Nephron (organoid): Measurements from ENCODE around the gene PTF1A.

Experiments used
- H3K27ac Mint-ChIP-seq, 3 experiments: 2 replicates each; pipeline ENCODE4 v1.8.0; 2020; ENCODE audit warnings: mixed read lengths in 3 of 3, mild to moderate bottlenecking in 2 of 3, moderate library complexity in 1 of 3
- H3K27me3 Mint-ChIP-seq: 2 replicates; pipeline ENCODE4 v1.8.0; 2021; ENCODE audit warnings: low read depth, mild to moderate bottlenecking, moderate library complexity, mixed read lengths
- H3K36me3 Mint-ChIP-seq: 2 replicates; pipeline ENCODE4 v1.8.0; 2020; ENCODE audit warnings: low read depth, mixed read lengths
- H3K4me1 Mint-ChIP-seq: 2 replicates; pipeline ENCODE4 v1.8.0; 2020; ENCODE audit warnings: mixed read lengths
- H3K4me3 Mint-ChIP-seq, 3 experiments: 2 replicates each; pipeline ENCODE4 v1.8.0; 2020; ENCODE audit warnings: mild to moderate bottlenecking in 3 of 3, mixed read lengths in 3 of 3, moderate library complexity in 2 of 3
- H3K9me3 Mint-ChIP-seq: 2 replicates; pipeline ENCODE4 v1.8.0; 2020; ENCODE audit warnings: mixed read lengths
- TF ChIP-seq, protein P1 (sequence below), 3 experiments: fragments of 200-600 bp; sonication (generic); IDR thresholded peaks; one replicate each; pipeline ENCODE4 v1.5.0; 2021; ENCODE audit warnings: antibody characterized with exemption in 3 of 3; ENCODE audit not compliant: unreplicated experiment in 3 of 3

PTF1A gene

DNA sequence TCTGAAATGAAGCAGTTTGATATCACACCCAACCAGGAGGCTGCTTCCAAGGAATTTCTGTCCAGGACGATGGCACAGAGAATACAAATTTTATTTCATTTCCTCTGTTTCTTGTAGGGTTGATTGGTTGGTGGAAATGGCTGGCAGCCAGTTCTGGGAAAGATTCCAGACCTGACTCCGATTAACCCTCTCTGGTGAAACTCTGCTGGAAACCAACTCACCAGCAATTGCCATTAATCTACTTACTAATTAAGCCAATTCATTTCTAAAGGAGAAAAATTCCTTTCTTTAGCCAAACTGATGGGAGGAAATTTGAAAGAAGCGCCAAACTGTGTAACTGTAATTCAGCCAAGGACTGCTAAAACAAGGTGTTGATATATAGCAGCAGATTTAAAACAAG lies 10.7 kb downstream of the PTF1A start:
- Mint-ChIP-seq H3K36me3 (no peaks in the 10 kb centered on the region), H3K4me1 (no peaks in the 10 kb centered on the region), H3K9me3 (peaks cover 7% of the 10 kb centered on the region), H3K4me3 (no peak overlapping the region), H3K27me3 (peaks cover 100% of the 10 kb centered on the region), H3K27ac (no peak overlapping the region)
- TF ChIP-seq, protein P1, sequence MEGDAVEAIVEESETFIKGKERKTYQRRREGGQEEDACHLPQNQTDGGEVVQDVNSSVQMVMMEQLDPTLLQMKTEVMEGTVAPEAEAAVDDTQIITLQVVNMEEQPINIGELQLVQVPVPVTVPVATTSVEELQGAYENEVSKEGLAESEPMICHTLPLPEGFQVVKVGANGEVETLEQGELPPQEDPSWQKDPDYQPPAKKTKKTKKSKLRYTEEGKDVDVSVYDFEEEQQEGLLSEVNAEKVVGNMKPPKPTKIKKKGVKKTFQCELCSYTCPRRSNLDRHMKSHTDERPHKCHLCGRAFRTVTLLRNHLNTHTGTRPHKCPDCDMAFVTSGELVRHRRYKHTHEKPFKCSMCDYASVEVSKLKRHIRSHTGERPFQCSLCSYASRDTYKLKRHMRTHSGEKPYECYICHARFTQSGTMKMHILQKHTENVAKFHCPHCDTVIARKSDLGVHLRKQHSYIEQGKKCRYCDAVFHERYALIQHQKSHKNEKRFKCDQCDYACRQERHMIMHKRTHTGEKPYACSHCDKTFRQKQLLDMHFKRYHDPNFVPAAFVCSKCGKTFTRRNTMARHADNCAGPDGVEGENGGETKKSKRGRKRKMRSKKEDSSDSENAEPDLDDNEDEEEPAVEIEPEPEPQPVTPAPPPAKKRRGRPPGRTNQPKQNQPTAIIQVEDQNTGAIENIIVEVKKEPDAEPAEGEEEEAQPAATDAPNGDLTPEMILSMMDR (IDR thresholded peaks at IDR 0.05; ENCODE audit: unreplicated experiment in 3 of 3), result no peak

DNA sequence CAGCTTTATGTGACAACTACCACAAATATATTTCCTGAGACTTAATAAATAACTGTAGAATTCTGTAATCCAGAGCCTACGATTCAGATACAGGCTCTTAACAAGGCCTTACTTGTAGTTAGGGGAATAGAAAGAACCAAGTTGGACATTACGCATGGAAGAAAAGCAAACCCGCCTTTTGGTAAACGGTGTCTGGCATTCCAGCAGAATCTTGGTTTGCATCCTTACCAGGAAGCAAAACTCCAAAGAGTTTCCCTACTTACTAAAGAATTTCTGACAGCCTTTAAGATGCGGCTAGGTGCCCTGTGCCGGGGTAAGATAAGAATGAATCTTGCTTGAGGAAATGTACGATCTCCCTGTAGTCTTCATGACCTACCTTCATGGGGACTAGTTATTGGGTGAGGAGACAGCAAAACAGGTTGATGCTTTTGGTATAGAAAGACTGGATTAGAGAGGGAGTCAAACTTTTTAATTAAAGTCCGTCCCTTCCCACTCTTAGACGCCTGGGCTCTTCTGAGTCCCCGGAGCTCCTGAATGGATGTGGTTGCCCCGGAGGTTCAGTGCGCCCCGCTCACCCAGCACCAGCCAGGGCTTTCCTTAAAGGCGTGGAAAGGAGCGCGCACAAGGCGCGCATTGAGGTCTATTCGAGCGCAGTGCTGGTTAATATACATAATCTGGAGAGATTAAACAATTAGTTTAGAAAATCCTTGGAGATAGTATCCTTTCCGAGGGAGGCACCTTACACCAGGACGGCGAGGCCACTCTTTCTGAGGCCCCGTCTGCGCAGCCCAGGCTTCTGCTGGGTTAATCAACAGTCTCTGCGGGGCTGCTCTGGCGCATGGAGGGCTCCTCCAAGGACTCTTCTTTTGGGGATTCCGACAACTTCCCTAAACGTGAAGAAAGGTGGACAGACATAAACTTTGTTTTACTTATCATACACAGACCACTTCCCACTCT lies 11.5 kb downstream of the PTF1A start:
- H3K4me1 Mint-ChIP-seq, result no peaks in the 10 kb centered on the region
- no peaks in the 10 kb centered on the region for H3K36me3 Mint-ChIP-seq
- no peak overlapping the region for H3K4me3 Mint-ChIP-seq
- H3K27me3 Mint-ChIP-seq, result peaks cover 100% of the 10 kb centered on the region
- peaks cover 7% of the 10 kb centered on the region for H3K9me3 Mint-ChIP-seq
- no peak overlapping the region for H3K27ac Mint-ChIP-seq
- TF ChIP-seq, protein P1 (IDR thresholded peaks at IDR 0.05; ENCODE audit: unreplicated experiment in 3 of 3), result no peak

DNA sequence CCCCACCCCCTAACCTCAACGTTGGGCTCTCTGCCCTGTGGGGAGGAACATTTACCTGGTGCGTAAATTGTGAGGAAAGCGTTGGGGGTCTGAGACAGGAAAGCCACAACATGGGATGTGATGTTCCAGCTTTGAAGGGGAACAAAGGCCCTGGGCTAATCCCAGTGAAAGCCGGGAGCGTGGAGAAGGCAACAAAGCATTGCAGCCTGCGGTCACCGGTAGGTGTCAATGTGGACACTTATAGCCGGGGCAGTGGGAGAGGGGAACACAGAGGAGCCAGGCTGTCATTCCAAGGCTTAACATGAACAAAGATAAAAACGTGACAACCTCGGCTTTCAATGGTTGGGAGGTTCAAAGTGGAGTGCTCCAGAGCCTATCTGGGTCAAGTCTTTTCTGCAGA lies 12.7 kb downstream of the PTF1A start:
- peaks cover 100% of the 10 kb centered on the region for H3K27me3 Mint-ChIP-seq
- H3K4me3 Mint-ChIP-seq, result no peak overlapping the region
- no peaks in the 10 kb centered on the region for H3K4me1 Mint-ChIP-seq
- TF ChIP-seq, protein P1 (IDR thresholded peaks at IDR 0.05; ENCODE audit: unreplicated experiment in 3 of 3), result no peak
- peaks cover 7% of the 10 kb centered on the region for H3K9me3 Mint-ChIP-seq
- H3K36me3 Mint-ChIP-seq, result no peaks in the 10 kb centered on the region
- no peak overlapping the region for H3K27ac Mint-ChIP-seq

DNA sequence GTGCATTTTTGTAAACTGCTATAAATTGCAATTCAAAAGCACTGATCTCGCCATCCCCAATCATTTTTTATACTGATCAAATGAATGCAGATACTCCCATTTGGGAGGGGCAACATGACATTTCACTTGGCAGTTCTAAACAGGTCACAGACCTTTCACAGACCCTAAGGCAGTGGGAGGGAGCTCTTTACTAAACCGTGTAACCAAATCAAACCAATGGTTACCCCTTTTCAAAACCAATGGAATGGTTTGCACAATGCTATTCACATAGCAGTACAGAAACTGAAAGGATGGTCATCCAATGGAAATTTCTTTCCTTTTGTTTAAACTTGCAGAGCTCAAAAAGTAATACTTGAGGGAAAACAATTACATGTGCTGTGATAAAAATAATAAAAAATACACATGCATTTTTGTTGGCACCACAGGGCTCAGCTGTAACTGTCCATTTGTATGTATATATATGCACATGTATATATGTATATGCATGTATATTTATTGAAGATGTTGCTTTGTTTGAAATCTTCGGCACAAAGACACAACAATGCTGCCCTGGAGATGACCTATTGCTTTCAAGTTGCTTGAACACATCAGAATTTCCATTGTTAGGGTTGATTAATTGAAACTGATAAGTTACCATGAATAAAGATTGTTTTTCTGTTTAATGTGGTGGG lies 14.0 kb downstream of the PTF1A start:
- TF ChIP-seq, protein P1 (IDR thresholded peaks at IDR 0.05; ENCODE audit: unreplicated experiment in 3 of 3), result no peak
- Mint-ChIP-seq H3K27me3 (peaks cover 97% of the 10 kb centered on the region), H3K9me3 (peaks cover 7% of the 10 kb centered on the region), H3K4me1 (no peaks in the 10 kb centered on the region), H3K4me3 (no peak overlapping the region), H3K27ac (no peak overlapping the region), H3K36me3 (no peaks in the 10 kb centered on the region)

DNA sequence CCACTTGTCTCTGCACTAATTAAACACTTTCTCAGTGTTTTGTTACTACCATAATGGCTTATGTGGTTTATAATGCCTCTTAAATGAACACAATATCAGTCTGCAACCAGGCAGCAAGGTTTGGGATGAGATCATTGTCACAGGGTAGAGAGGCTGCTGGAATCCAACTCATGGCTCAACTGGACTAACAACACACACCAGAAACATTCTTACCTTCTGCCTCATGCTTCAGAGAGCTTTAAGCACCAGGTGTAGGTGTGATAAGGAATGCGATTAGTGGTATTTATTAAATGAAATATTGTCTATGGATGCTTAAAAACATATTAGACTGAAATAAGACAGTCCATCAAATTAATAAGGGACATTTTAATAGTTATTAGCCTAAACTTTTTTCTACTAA lies 25.4 kb downstream of the PTF1A start:
- H3K9me3 Mint-ChIP-seq, result no peaks in the 10 kb centered on the region
- TF ChIP-seq, protein P1 (IDR thresholded peaks at IDR 0.05; ENCODE audit: unreplicated experiment in 3 of 3), result no peak
- H3K4me3 Mint-ChIP-seq, result no peak overlapping the region
- no peak overlapping the region for H3K27ac Mint-ChIP-seq
- no peaks in the 10 kb centered on the region for H3K4me1 Mint-ChIP-seq
- peaks cover 77% of the 10 kb centered on the region for H3K27me3 Mint-ChIP-seq
- no peaks in the 10 kb centered on the region for H3K36me3 Mint-ChIP-seq
